Limb (tissue), 2 donors: Measurements from ENCODE around the gene RXRA.

Experiments
- DNase-seq, 2 donors: peaks; one replicate each; pipeline ENCODE4 v3.0.0-alpha.2; 2016; ENCODE audit errors: extremely low spot score in 2 of 2

RXRA gene

DNA sequence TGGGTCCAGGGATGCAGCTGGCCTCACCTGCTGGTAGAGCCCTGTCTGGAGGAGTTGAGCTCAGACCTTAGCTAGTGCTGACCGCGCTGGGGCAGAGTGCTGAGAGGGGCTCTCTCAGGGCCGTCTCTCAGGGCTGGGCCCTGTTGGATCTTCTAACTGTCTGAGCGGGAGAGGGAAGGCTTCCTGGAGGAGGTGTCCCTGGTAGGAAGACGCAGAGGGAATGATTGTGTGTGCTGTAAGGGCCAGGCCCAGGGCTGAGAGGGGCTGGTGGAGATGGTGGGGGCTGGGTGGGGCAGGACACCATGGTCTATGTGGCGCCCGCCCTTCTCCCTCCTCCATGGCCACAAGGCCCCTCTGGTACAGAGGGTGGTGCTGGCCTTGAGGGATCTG is 55.0 kb downstream of the RXRA start:
- DNase-seq, result no peak

DNA sequence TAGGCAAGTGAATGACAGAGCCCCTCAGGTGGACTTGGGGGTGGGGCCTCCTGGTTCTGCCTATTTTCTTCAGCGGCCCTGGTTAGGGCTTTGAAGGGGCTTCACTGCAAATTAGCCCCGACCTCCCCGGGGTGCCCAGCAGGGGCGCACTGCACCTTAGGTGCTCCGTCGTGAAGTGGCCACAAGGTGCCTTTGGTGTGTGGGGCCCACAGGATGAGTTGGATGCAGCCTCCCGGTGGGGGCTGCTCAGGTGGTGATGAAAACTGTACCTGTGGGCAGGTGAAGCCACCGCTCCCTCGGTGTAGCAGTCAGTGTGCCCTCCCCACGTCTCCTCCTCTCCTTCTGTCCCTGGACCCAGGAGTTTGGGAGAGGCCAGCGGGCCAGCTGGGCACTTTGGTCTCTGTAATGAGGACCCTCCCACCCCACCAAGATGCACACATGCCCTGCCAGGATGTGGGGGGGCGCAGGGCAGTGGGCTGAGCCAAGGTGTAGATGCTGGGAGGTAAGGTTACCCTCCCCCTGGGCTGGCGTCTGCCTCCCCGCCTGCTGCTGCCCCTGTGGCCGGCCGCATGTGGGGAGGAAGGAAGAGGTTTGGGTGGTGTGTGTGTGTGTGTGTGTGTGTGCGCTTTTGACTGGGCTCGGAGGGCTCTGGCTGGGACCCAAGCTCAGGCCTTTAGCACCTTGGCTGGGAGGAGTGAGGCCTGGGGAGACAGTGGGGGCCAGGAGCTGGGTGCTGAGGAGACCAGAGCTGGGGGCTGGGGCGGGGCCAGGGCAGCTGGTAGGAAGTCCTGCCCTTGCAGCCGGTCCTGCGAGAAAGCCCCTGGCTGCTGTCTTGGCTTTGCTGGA is 55.6 kb downstream of the RXRA start:
- peak in 1 of 2 donors; percentile 57 for DNase-seq

DNA sequence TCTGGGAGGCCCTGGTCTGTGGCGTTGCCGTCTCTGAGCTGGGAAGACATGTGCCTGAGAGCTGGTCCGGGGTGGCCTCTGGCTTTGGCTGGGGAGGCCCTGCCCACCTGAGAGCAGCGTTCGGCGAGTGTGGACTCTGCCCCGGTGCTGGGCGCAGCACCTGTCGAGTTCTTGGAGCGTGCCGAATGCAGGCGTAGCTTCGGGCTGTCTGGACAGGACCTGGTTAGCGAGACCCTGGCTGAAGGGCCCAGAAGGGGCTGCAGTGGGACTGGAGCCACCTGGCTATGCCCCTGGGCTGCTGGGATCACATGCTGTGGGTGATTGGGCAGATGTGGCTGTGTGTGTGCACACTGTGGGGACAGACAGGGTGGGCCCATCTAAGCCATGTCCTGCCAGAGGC is 56.5 kb downstream of the RXRA start:
- DNase-seq, result no peak

DNA sequence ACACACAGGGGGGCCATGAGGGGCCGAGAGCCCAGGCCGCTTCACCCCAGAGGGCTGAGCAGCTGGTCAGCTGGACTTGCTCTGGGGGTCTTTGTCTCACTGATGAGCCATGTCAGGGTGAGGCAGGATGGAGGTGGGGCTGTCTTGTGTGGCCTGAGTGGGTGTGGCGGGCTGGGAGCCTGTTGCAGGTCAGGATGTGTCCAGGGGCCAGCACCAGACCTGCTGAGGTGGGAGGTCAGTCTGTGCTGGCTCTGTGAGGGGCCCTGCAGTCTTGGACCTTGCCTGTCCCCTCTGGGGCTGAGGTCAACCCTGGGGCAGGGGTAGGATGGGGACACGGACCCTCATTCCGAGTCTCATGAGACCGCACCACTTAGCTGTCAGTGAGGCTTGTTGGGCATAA is 56.9 kb downstream of the RXRA start:
- no peak for DNase-seq

DNA sequence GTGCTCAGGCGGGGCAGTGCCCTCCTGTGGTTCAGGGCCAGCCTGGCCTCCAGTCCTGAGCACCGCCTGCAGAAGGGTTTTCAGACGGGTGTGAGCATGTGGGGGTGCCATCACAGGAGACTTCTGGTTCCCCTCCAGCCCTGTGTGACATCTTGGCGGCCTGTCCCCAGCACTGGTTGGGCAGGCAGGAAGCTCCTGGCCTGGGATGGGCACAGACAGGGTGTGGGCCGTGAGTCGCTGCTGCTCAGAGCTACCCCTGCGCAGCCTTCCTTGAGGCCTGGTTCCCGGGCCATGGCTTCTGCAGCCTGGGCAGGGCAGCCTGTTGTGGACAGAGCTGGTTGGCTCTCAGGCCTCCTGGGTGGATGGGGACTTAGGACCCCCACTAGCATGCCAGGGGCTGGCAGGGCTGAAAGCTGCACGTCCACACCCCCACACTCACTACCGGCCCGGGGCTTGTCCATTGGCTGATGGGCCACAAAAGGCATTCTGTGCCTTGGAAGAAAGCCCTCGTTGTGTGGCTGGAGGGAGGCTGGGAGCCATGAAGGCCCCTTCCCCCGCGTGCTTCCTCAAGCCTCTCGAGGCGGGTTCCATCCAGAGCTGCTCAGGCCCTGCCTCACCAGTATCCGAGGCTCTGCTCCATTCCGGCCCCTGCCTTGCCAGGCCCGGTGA is 58.7 kb downstream of the RXRA start:
- peak in 1 of 2 donors; percentile 64 for DNase-seq

DNA sequence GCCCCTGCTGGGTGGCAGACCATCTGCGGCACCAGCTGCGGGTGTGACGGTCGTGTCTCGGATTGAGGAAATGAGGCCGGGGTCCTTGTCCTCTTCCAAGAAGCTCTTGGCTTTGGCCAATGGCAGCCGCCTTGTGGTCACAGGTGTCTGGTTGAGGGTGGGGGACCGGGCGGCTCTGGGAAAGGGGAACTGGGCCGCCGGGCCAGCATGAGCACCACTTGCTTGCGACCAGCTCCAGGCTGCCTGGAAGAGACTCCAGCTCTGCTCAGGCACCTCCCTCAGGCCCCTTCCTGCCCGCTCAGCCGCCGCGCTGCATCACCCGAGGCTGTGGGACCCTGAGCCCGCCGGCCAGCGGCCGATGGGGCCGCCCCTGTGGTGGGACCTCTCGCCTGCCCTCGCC is 59.7 kb downstream of the RXRA start:
- no peak for DNase-seq

DNA sequence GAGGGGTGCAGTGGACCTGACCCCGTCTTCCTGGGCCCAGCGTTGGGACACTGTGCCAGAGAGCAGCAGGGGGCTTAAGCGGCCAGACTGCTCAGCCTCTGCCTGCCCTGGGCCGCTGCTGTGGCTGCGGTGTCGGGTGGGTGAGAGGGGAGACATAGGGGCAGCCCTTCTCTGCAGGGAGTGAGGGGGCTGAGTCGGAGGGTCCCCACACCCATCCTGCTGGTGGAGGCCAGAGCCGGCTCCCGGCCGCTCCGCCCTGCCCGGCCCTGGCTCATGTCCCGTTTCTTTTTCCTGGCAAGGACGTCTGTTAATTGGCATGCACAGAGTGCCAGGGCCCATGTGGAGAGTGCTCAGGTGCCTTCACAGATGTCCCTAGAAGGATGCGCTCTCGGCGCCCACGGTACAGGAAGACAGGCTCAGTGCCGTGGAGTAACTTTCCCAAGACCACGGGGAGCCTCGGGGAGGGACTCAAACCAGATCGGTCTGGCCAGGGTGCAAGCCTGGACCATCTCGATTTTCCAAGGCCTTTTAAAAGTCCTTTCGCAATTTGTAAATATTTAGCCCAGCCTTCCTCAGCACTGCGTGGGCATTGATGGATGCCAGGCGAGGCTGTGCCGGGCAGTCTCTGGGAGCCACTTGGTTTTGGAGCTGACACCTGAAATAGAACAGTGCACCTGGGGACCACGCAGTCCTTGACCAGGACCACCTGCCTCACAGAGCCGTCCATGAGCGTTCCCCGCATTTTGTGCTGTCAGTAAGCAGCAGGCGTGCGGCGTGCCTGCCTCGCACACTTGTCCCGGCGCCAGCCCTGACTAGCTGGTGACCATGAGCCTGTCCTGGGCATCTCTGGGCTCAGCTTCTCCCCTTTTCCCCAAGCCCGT is 60.9 kb downstream of the RXRA start:
- no peak for DNase-seq

DNA sequence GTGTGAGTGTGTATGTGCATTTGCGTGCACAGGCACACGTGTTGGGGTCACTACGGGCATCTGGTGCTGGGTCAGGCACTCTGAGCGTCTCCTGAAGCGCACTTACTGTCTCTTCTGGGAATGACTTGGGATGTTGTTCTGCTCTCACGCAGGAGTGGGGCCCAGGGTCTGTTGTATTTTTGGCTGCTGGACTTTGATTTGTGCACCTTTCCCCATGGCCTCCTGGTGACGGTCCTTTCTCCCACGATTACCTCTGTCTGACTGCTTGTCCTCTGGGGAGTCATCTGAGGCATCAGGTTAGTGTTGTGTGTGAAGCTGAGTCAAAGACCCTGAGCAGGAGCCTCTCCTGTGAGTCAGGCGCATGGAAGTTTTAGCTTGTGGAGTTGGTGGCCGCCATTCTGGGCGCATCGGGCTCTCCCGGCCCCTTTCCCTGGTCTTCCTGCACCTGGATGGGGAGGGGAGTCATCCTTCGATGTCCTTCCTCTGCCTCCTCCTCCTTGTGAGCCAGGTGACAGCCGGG is 62.1 kb downstream of the RXRA start:
- no peak for DNase-seq

DNA sequence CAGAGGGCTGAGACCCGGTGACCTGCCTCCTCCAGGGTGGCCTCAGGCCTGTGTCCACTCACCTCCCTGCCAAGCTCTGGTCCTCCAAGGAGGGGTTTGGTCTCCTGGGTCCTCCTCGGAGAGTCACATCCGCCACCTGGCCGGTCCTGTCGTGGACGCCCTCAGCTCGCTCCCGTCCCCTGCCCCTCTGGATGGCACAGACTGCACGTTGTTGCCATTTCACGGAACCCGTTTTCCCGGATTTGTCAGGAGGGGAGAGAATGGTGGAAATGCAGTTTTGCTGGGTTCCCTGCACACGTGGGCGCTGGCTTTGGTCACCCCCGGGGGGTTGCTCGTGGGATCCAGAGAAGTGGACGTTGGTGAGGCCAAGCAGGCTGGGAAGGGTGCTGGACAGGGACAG is 62.7 kb downstream of the RXRA start:
- no peak for DNase-seq

DNA sequence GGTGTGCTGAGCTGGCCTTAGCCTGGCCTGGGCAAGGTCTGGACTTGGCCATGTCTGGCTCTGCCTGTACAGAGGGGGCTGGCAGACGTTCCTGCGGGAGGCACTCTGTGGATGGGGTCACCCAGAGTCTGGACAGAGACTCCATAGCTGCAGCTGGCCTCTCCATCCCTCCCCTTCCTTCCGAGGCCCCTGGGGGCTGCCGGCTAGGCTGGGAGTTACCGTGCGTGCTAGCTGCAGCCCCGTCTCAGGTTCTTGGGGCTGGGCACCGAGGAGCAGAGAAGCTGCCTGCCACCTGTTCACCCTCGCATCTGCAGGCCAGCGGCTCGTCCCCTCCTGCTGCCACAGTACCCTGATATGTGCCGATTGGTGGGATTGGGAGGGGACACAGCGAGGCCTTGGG is 63.4 kb downstream of the RXRA start:
- DNase-seq, result no peak

DNA sequence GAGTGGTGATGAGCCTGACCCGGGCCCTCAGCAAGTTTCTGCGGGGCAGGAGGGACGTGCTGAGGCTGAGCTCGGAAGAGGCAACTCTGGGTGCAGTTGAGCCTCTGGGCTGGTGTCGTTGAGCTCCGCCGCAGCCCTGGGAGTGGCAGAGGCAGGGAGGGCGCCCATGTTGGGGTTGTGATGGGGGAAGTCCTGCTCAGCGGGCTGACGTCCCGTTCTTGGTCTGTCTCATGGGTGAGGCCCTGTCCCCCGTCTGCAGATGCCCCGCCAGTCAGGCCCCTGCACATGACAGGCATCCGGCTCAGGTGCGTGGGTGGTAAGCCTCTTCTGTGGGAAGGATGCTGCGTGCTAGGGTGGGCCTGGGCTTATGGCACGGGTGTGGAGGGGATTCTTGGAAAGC is 64.3 kb downstream of the RXRA start:
- no peak for DNase-seq

DNA sequence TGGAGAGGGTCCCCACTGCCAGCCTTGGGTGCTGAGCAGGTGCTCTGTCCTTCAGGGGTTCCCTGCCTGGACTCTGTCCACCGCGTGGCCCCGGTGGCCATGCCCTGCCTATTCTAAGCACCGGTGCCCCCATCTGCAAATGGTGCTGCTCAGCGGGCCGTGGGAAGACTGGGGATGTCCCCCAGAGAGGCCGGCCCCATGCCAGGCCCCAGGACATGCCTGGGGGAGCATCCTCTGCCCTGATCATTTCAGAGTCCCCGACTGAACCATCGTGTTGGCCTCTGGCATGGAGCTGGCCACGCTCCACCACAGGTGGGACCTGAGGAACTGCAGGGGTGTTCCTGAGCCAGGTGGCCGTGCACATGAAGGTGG is 64.7 kb downstream of the RXRA start:
- DNase-seq, result no peak

DNA sequence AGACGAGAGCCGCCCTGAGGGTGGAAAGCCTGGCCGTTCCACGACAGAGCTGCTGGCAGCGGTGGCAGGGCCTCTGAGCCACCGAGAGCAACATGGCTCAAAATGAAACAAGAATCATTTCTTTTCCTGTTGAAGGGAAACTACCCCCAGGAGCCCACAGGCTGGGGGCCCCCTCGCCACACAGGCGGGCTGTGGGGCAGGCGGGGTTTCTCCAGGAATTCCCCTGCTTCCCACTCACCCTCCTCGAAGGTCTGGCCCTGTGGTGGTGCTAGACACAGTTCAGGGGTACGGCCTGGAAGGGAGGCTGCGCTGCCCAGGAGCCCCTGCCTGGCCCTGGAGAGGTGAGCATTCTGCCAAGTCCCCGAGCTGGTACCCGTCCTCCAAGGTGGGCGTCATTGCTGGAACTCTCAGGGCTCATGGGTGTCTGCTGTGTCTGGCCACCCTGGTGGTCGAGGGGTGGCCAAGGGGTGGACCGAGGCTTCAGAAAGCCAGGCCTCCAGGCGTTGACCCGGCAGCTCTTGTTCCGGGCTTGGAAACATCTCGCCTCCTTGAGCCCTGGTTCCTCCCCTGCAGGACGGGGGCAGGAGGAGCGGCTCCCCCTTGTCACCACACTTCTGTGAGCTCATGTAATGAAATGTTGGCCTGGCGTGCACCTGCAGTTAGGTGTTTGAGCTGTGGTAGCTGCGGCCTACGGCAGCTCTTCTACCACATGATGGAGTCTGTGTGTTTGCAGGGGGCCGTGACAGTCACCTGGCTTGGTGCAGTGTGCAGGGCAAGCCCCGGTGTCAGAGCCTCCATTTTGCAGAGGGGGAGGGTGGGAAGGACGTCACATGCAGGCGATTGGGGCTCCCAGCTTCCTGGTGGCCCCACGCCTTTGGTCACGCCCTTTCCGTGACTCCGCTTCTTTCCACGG is 65.3 kb downstream of the RXRA start:
- DNase-seq, result no peak

DNA sequence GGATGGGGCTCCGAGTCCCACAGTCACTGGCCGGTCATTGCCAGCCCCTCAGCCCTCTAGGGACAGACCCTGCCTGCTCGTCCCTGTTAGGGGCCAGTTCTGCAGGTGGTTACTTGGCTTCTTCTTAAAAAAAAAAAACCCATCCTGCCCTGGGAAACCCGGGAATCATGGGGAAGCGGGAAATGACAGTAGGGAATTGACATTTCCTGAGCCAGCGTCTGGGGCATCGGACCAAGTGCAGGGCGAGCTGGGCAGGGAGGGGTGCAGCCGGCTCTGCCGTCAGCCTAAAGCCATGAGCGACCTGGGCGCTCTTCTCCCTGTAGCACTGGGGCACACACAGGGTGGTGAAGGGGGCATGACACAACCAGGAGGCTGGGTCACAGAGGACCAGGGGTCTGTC is 66.6 kb downstream of the RXRA start:
- DNase-seq, result no peak

DNA sequence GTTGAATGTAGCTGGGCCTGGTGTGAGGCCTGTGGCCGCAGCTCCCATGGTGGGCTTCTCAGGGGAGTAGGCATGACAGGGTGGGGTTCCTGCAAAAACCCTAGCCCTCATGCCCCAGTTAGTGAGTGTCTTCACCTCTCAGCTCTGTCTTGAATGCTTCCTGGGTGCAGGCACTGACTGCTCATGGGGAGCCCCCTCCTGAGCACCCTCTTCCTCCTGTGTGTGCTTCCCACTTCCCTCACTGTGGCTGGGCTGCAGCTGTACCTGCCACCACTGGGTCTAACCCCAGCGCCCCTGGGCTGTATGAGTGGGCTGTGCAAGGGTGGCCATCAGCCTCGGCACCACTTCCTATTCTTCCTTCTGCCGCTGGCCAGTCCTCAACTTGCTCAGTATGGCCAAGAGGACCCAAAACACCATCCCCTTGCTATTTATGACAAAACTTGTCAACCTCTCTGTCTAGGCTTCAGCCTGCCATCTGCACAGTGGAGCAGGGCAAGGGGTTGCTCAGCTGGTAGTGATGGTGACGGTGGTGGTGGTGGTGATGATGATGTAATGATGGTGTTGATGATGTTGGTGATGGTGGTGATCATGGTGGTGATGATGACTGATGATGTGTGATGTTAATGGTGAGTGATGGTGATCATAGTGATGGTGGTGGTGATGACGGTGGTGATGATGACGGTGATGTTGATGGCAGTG is 67.5 kb downstream of the RXRA start:
- DNase-seq, result no peak

DNA sequence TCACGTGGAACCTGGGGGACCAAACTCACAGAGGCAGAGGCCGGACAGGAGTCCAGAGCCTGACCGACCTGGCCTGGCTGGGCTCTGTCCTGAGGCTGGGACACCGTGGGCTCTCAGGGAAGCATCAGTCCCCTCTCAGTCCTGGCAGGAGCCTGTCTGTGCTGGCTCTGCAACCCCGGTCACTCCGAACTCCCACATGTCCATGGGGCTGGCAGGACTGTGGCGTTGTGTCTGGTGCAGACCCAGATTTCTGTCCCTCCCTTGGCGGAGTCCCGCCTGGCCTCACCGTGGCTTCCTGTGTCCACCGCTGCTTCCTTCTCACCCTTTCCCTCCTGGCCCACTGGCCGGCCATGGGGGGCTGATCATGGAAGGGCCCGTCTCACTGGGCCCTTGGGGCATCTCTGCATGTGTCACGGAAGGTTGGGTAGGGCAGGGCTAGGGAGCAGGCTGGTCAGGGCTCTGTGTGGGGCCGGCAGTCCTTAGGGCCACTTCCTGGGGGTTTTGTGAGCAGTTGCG is 68.8 kb downstream of the RXRA start:
- DNase-seq, result no peak

DNA sequence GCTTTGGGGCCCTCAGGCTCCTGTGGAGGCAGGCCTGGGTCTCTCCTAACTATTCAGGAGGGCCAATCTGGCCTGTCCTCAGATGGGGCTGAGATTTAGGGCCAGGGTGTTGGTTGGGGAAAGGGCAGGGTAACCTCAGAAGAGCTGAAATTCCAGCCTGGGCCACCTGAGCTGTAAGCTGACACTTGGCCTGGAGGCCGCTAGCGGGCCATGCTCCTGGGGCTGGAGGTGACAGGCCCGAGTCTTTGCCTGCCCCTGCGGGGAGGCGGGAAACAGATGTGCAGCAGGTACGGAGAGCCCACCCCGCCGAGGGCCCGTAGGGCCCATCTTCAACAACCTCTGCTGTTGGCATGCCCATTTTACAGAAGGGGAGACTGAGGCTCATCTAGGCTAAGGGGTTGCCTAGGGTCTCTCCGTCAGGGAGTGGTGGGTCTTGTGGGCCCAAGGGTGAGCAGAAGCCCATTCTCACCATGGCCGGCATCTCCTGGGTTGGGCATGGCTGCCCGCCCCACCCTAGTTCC is 69.5 kb downstream of the RXRA start:
- DNase-seq, result no peak

DNA sequence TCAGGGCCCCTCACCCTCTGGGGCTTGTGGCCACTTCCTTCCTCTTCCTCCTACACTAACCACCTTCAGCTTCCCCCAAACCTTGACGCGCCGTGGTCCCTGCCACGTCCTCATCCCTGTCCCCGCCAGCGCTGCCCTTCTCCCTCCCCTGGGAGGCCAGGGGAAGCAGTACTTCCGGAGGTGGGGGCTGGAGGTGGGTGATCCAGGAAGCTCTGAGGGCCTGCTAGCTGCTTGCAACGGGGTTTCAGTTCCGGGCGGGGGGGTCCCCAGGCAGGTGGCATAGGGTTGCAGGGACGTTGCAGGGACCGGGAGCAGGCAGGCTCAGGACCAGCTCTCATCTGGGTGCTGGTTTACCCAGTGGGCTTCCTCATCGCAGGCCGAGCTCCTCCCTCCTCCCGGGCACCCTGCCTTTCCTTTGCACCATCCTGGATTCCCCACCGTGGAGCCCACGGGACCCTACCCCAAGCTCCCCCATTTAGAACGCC is 70.0 kb downstream of the RXRA start:
- DNase-seq, result no peak

DNA sequence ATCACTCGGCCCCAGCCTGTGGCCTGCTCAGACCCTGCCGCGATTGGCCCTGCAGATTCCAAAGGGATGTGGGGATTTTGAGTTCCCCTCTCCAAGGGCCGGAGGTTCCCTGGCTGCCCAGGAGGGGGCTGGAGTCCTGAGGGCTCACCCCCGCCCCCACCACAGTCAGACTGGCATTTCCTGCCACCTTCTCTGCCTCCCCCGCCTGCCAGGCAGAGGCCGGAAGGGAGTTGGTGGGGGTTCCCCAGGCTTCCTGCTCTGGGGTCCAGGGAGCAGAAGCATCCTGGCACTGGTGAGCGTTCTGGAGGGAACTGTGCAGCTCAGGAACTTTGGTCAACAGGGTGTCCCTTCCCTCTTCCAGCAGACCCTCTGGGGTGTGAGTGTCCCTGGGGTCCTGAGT is 70.6 kb downstream of the RXRA start:
- DNase-seq, result no peak

DNA sequence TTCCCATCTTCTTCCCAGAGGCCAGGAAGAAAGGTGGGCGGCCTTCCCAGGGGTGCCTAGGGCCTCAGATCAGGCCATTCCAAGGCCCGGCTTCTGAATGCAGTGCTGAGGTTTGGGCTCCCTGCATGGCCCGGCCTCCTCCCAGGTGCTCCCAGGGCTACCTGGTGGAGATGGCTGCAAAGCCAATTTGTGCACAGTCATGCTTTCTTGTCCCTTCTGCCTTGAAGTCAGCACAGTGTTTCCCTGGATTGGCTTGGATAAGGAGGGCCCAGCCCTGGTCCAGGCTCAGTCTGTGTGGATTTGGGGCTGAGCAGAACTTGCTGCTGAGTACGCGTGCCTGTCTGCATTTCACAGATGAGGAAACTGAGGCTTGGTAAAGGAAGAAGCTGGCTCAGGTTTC is 72.5 kb downstream of the RXRA start:
- no peak for DNase-seq
